Tibial artery (tissue), 4 donors: ENCODE data around the gene SLC20A1.

Source experiments
- DNase-seq, 2 donors: peaks; one replicate each; pipeline ENCODE4 v3.0.0-alpha.2; 2019
- H3K27ac ChIP-seq, 2 donors: fragments of 200-600 bp; sonication (generic) in 1 of 2; 1 replicate in 1 of 2; 2 replicates in 1 of 2; pipeline ENCODE4 v1.5.1; 2018 to 2019; ENCODE audit warnings: mild to moderate bottlenecking in 1 of 2
- H3K27me3 ChIP-seq, 2 donors: fragments of 200-600 bp; sonication (generic) in 1 of 2; one replicate each; pipeline versions ENCODE4 v1.5.1 to v1.6.0; 2016 to 2019
- H3K36me3 ChIP-seq, 3 donors: fragments of 200-600 bp; sonication (generic) in 2 of 3; one replicate each; pipeline ENCODE4 v1.5.1; 2016 to 2019; ENCODE audit warnings: mild to moderate bottlenecking in 2 of 3
- H3K4me1 ChIP-seq, 4 donors: fragments of 200-600 bp; sonication (generic) in 2 of 4; 1 replicate in 3 of 4; 2 replicates in 1 of 4; pipeline ENCODE4 v1.5.1; 2016 to 2019
- H3K4me3 ChIP-seq, 2 donors: fragments of 200-600 bp; sonication (generic) in 1 of 2; 1 replicate in 1 of 2; 2 replicates in 1 of 2; pipeline ENCODE4 v1.5.1; 2018 to 2019; ENCODE audit warnings: mild to moderate bottlenecking in 2 of 2
- H3K9me3 ChIP-seq, 3 donors: fragments of 200-600 bp; sonication (generic) in 1 of 3; one replicate each; pipeline ENCODE4 v1.5.1; 2016 to 2019
- intact Hi-C: fragments of 100-400 bp; cut with DNase I; formaldehyde crosslinking; loops from one replicate; pipeline ENCODE4 v1.15.0; 2023; ENCODE audit warnings: low total_unique reads
- TF ChIP-seq, protein P1 (sequence below), 2 experiments: fragments of 200-600 bp in 1 of 2; fragments of 450-650 bp in 1 of 2; IDR thresholded peaks; one replicate each; pipeline ENCODE4 v1.5.1; 2017 to 2019; ENCODE audit warnings: antibody characterized with exemption in 2 of 2, mild to moderate bottlenecking in 1 of 2, moderate library complexity in 1 of 2

The SLC20A1 gene

GRCh38 chr2:112669667-112670066 lies 23.9 kb downstream of the SLC20A1 start:
- Histone ChIP-seq H3K4me3 (no peak overlapping the region), H3K36me3 (peaks cover 6 to 13% (median 11%) of the 10 kb centered on the region in 3 donors), H3K4me1 (no peaks in the 10 kb centered on the region), H3K27me3 (no peaks in the 10 kb centered on the region), H3K9me3 (no peaks in the 10 kb centered on the region), H3K27ac (no peak overlapping the region)
- TF ChIP-seq, protein P1, sequence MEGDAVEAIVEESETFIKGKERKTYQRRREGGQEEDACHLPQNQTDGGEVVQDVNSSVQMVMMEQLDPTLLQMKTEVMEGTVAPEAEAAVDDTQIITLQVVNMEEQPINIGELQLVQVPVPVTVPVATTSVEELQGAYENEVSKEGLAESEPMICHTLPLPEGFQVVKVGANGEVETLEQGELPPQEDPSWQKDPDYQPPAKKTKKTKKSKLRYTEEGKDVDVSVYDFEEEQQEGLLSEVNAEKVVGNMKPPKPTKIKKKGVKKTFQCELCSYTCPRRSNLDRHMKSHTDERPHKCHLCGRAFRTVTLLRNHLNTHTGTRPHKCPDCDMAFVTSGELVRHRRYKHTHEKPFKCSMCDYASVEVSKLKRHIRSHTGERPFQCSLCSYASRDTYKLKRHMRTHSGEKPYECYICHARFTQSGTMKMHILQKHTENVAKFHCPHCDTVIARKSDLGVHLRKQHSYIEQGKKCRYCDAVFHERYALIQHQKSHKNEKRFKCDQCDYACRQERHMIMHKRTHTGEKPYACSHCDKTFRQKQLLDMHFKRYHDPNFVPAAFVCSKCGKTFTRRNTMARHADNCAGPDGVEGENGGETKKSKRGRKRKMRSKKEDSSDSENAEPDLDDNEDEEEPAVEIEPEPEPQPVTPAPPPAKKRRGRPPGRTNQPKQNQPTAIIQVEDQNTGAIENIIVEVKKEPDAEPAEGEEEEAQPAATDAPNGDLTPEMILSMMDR (IDR thresholded peaks at IDR 0.05) = no peak
- no peak for DNase-seq
- intact Hi-C loops = no loop called here

DNA sequence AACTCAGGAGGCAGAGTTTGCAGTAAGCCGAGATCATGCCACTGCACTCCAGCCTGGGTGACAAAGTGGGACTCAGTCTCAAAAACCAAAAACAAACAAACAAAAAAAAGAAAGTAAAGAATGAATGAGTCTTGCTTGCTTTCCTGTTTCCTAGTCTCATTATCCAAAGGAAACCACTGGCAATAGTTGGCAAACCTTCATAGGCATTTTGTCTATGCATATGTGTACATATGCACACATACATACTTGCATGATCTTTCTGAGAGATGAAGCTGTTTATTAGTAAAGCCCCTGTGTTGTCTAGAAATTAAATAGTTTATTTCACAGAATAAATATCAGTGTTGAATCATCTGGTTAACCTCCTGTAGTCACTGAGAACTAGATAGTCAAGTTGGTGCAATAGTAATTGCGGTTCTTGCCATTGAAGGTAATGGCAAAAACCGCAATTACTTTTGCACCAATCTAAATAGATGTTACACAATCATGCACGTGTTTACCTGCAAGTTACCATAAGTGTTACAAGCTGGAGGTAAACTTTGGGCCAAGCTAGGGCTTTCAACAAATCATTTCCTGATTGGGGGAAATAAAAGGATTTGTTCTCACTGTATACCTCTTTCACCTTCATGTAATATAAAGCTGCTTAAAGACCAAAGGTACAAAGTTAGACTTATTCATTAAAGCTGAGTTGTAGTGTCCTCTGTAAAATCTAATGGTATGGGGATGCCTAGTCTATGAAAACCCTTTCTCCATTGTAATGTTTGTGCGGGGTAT lies 24.7 kb downstream of the SLC20A1 start:
- H3K36me3 ChIP-seq = peaks cover 0 to 6% (median 4%) of the 10 kb centered on the region in 3 donors
- no peak overlapping the region for H3K27ac ChIP-seq
- TF ChIP-seq, protein P1 (IDR thresholded peaks at IDR 0.05) = no peak
- no peak for DNase-seq
- no peaks in the 10 kb centered on the region for H3K4me1 ChIP-seq
- intact Hi-C loops = no loop called here
- H3K9me3 ChIP-seq = no peaks in the 10 kb centered on the region
- H3K27me3 ChIP-seq = no peaks in the 10 kb centered on the region
- H3K4me3 ChIP-seq = no peak overlapping the region

- Histone ChIP-seq H3K27ac (no peak overlapping the region), H3K9me3 (no peaks in the 10 kb centered on the region), H3K4me1 (no peaks in the 10 kb centered on the region), H3K4me3 (no peak overlapping the region), H3K36me3 (no peaks in the 10 kb centered on the region), H3K27me3 (no peaks in the 10 kb centered on the region)
- intact Hi-C loops = no loop called here
- no peak for DNase-seq
- TF ChIP-seq, protein P1 (IDR thresholded peaks at IDR 0.05) = no peak
Measured at GRCh38 chr2:112671801-112672200, 26.1 kb downstream of the SLC20A1 start.

GRCh38 chr2:112673008-112673407 lies 27.3 kb downstream of the SLC20A1 start:
- Histone ChIP-seq H3K4me1 (no peaks in the 10 kb centered on the region), H3K4me3 (no peak overlapping the region)
- no peak for DNase-seq

DNA sequence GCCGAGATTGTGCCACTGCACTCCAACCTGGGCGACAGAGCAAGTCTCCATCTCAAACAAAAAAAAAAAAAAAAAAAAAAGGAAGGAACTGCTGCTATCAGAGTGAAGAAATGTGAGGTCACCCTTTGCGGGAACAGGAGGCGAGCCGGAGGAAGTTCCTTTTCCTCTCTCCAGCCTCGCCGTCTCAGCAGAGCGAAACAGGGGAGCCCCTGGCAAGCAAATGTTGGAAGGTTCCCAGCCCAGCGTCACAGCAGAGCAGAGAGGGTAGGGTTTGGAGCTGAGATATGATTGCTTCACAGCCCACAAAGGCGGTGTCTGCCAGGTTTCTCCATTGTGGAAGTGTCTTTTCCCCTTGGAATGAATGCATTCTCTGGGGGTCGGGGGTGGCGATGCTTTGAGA lies 28.5 kb downstream of the SLC20A1 start:
- DNase-seq = peak; percentile 82 to 83
- Histone ChIP-seq H3K36me3 (no peaks in the 10 kb centered on the region), H3K27me3 (no peaks in the 10 kb centered on the region), H3K27ac (no peak overlapping the region), H3K9me3 (no peaks in the 10 kb centered on the region), H3K4me1 (no peaks in the 10 kb centered on the region), H3K4me3 (no peak overlapping the region)
- TF ChIP-seq, protein P1 (IDR thresholded peaks at IDR 0.05) = no peak
- intact Hi-C loops = no loop called here

More at GRCh38 chr2:112673008-112673407, 27.3 kb downstream of the SLC20A1 start:
- no peak overlapping the region for H3K27ac ChIP-seq
- H3K27me3 ChIP-seq = no peaks in the 10 kb centered on the region
- TF ChIP-seq, protein P1 (IDR thresholded peaks at IDR 0.05) = no peak
- no peaks in the 10 kb centered on the region for H3K36me3 ChIP-seq
- H3K9me3 ChIP-seq = no peaks in the 10 kb centered on the region
- intact Hi-C loops = no loop called here
